Muscle layer of duodenum (tissue), 2 donors: ENCODE data around the gene NLK.
A peak's percentile ranks its signal among the peaks of the same experiment; 100 is the strongest.
"Not testable (repeated sequence)": the region's sequence is repeated elsewhere in the genome, so short reads cannot be mapped to it uniquely, and the experiment has no call there.

ENCODE experiments used
- H3K27ac ChIP-seq: one replicate; pipeline ENCODE4 v1.7.0; 2013; ENCODE audit warnings: mild to moderate bottlenecking, low read length
- H3K27me3 ChIP-seq: one replicate; pipeline ENCODE4 v1.7.0; 2013; ENCODE audit warnings: low read depth, mild to moderate bottlenecking, control low read depth, low read length
- H3K36me3 ChIP-seq, 2 donors: one replicate each; pipeline ENCODE4 v1.7.0; 2013; ENCODE audit warnings: low read length in 2 of 2, control low read depth in 1 of 2, mild to moderate bottlenecking in 1 of 2; ENCODE audit not compliant: insufficient read depth in 2 of 2, control insufficient read depth in 1 of 2
- H3K4me1 ChIP-seq, 2 donors: one replicate each; pipeline ENCODE4 v1.7.0; 2013; ENCODE audit warnings: low read length in 2 of 2, mild to moderate bottlenecking in 2 of 2, control low read depth in 1 of 2, moderate library complexity in 1 of 2; ENCODE audit not compliant: insufficient read depth in 2 of 2, control insufficient read depth in 1 of 2
- H3K4me3 ChIP-seq, 2 donors: one replicate each; pipeline ENCODE4 v1.7.0; 2013; ENCODE audit warnings: low read length in 2 of 2, low read depth in 1 of 2, mild to moderate bottlenecking in 1 of 2
- H3K9me3 ChIP-seq, 2 donors: one replicate each; pipeline ENCODE4 v1.7.0; 2013; ENCODE audit warnings: low read length in 2 of 2, control low read depth in 1 of 2, mild to moderate bottlenecking in 1 of 2; ENCODE audit not compliant: control insufficient read depth in 1 of 2
- donor health status: healthy.

NLK gene

GRCh38 chr17:28042657-28042720 lies at the start of gene NLK:
NLK (plus strand) TSS chr17:28042677; CDS start chr17:28042874, 197 bp downstream.
- H3K9me3 ChIP-seq: no peaks in the 10 kb centered on the region
- H3K27ac ChIP-seq: peak within 1 kb of the TSS; percentile 36
- no peaks in the 10 kb centered on the region for H3K36me3 ChIP-seq
- H3K4me1 ChIP-seq: peaks cover under 1 to 28% of the 10 kb centered on the region in 2 donors
- H3K4me3 ChIP-seq: peak within 1 kb of the TSS; percentile 64 to 71
- no peaks in the 10 kb centered on the region for H3K27me3 ChIP-seq

GRCh38 chr17:27993161-27993695 lies 49.2 kb upstream of the NLK start:
- no peaks in the 10 kb centered on the region for H3K9me3 ChIP-seq
- H3K4me1 ChIP-seq: no peaks in the 10 kb centered on the region
- H3K27me3 ChIP-seq: no peaks in the 10 kb centered on the region
- H3K4me3 ChIP-seq: no peak overlapping the region
- no peak overlapping the region for H3K27ac ChIP-seq
- no peaks in the 10 kb centered on the region for H3K36me3 ChIP-seq

- Histone ChIP-seq H3K27ac (no peak overlapping the region), H3K36me3 (no peaks in the 10 kb centered on the region), H3K4me1 (no peaks in the 10 kb centered on the region), H3K27me3 (no peaks in the 10 kb centered on the region), H3K9me3 (no peaks in the 10 kb centered on the region), H3K4me3 (no peak overlapping the region)
Measured at GRCh38 chr17:27993723-27994310, 48.7 kb upstream of the NLK start.

GRCh38 chr17:27994586-27994985 lies 47.9 kb upstream of the NLK start:
- no peaks in the 10 kb centered on the region for H3K4me1 ChIP-seq
- no peak overlapping the region for H3K4me3 ChIP-seq
- H3K9me3 ChIP-seq: no peaks in the 10 kb centered on the region
- no peaks in the 10 kb centered on the region for H3K36me3 ChIP-seq
- no peak overlapping the region for H3K27ac ChIP-seq
- no peaks in the 10 kb centered on the region for H3K27me3 ChIP-seq

GRCh38 chr17:27995554-27995953 lies 46.9 kb upstream of the NLK start:
- Histone ChIP-seq H3K4me1 (no peaks in the 10 kb centered on the region), H3K27ac (no peak overlapping the region), H3K9me3 (no peaks in the 10 kb centered on the region), H3K36me3 (no peaks in the 10 kb centered on the region), H3K4me3 (no peak overlapping the region), H3K27me3 (no peaks in the 10 kb centered on the region)

GRCh38 chr17:27996202-27997043 lies 46.1 kb upstream of the NLK start:
- H3K4me3 ChIP-seq: no peak overlapping the region
- no peaks in the 10 kb centered on the region for H3K4me1 ChIP-seq
- no peaks in the 10 kb centered on the region for H3K9me3 ChIP-seq
- H3K27me3 ChIP-seq: no peaks in the 10 kb centered on the region
- no peaks in the 10 kb centered on the region for H3K36me3 ChIP-seq
- no peak overlapping the region for H3K27ac ChIP-seq

GRCh38 chr17:27997044-27997401 lies 45.5 kb upstream of the NLK start:
- Histone ChIP-seq H3K4me1 (no peaks in the 10 kb centered on the region), H3K4me3 (no peak overlapping the region), H3K27me3 (no peaks in the 10 kb centered on the region), H3K36me3 (no peaks in the 10 kb centered on the region), H3K27ac (no peak overlapping the region), H3K9me3 (no peaks in the 10 kb centered on the region)

- Histone ChIP-seq H3K4me3 (no peak overlapping the region), H3K9me3 (no peaks in the 10 kb centered on the region), H3K27ac (no peak overlapping the region), H3K4me1 (no peaks in the 10 kb centered on the region), H3K36me3 (no peaks in the 10 kb centered on the region), H3K27me3 (no peaks in the 10 kb centered on the region)
Measured at GRCh38 chr17:27997522-27997921, 45.0 kb upstream of the NLK start.

GRCh38 chr17:28001149-28001548 lies 41.3 kb upstream of the NLK start:
- Histone ChIP-seq H3K27ac (no peak overlapping the region), H3K4me3 (no peak overlapping the region), H3K27me3 (no peaks in the 10 kb centered on the region), H3K36me3 (no peaks in the 10 kb centered on the region), H3K9me3 (no peaks in the 10 kb centered on the region), H3K4me1 (no peaks in the 10 kb centered on the region)

- H3K9me3 ChIP-seq: no peaks in the 10 kb centered on the region
- H3K36me3 ChIP-seq: no peaks in the 10 kb centered on the region
- no peaks in the 10 kb centered on the region for H3K4me1 ChIP-seq
- no peak overlapping the region for H3K27ac ChIP-seq
- H3K4me3 ChIP-seq: no peak overlapping the region
- no peaks in the 10 kb centered on the region for H3K27me3 ChIP-seq
Measured at GRCh38 chr17:28004344-28004743, 38.1 kb upstream of the NLK start.

GRCh38 chr17:28007925-28008324 lies 34.6 kb upstream of the NLK start:
- H3K4me1 ChIP-seq, H3K36me3 ChIP-seq: not testable (repeated sequence)

GRCh38 chr17:28008513-28008912 lies 34.0 kb upstream of the NLK start:
- Histone ChIP-seq H3K27ac (no peak overlapping the region), H3K4me1 (no peaks in the 10 kb centered on the region), H3K4me3 (no peak overlapping the region), H3K27me3 (peaks cover 4% of the 10 kb centered on the region), H3K36me3 (no peaks in the 10 kb centered on the region), H3K9me3 (no peaks in the 10 kb centered on the region)

More at GRCh38 chr17:28007925-28008324, 34.6 kb upstream of the NLK start:
- not testable (repeated sequence) for H3K4me3 ChIP-seq, H3K27me3 ChIP-seq, H3K27ac ChIP-seq, H3K9me3 ChIP-seq
